C4-2B (cell line): ENCODE measurements around the gene LDLRAD3.

Experiments
- H3K27ac ChIP-seq: fragments of 450-650 bp; 2 replicates; pipeline ENCODE4 v1.5.1; 2017
- CTCF ChIP-seq: fragments of 450-650 bp; conservative IDR thresholded peaks from 2 replicates; pipeline ENCODE4 v1.5.1; 2017; ENCODE audit warnings: mild to moderate bottlenecking
- ZFX ChIP-seq: fragments of 450-650 bp; IDR thresholded peaks from 2 replicates; pipeline ENCODE4 v1.6.1; 2017

Gene LDLRAD3

GRCh38 chr11:36110668-36111410 lies 167.0 kb downstream of the LDLRAD3 start:
- TF ChIP-seq ZFX = no peak
- TF ChIP-seq CTCF = no peak

GRCh38 chr11:36114095-36114494 lies 170.2 kb downstream of the LDLRAD3 start:
- TF ChIP-seq ZFX = no peak
- no peak for TF ChIP-seq CTCF
- no peak overlapping the region for H3K27ac ChIP-seq

More at GRCh38 chr11:36110668-36111410, 167.0 kb downstream of the LDLRAD3 start:
- no peak overlapping the region for H3K27ac ChIP-seq

GRCh38 chr11:36115378-36115801 lies 171.5 kb downstream of the LDLRAD3 start:
- no peak overlapping the region for H3K27ac ChIP-seq
- TF ChIP-seq CTCF (no peak), ZFX (no peak)

GRCh38 chr11:36116161-36116560 lies 172.3 kb downstream of the LDLRAD3 start:
- TF ChIP-seq CTCF = no peak
- no peak for TF ChIP-seq ZFX
- no peak overlapping the region for H3K27ac ChIP-seq

- no peak overlapping the region for H3K27ac ChIP-seq
- no peak for TF ChIP-seq CTCF
- TF ChIP-seq ZFX = no peak
These were observed 174.2 kb downstream of the LDLRAD3 start for GRCh38 chr11:36118084-36118483.

GRCh38 chr11:36119300-36119699 lies 175.4 kb downstream of the LDLRAD3 start:
- no peak for TF ChIP-seq ZFX
- no peak for TF ChIP-seq CTCF
- H3K27ac ChIP-seq = no peak overlapping the region

- H3K27ac ChIP-seq = no peak overlapping the region
These were observed 177.2 kb downstream of the LDLRAD3 start for GRCh38 chr11:36121054-36121453.

More at GRCh38 chr11:36121054-36121453, 177.2 kb downstream of the LDLRAD3 start:
- TF ChIP-seq ZFX (no peak), CTCF (no peak)
